GM18951 (cell line): Measurements from ENCODE around the gene LARP4B.

Experiments used
- POLR2A ChIP-seq: IDR thresholded peaks from 4 replicates; pipeline ENCODE4 v1.6.1; 2011; ENCODE audit warnings: mild to moderate bottlenecking; ENCODE audit not compliant: insufficient read length, insufficient read depth; ENCODE audit errors: extremely low read depth
- in situ Hi-C: fragments of 300-500 bp; cut with MboI; formaldehyde crosslinking; loops from one replicate; pipeline ENCODE4 v1.12.0; 2022; ENCODE audit warnings: low sequenced_read_pairs, mixed read lengths, inconsistent platforms; ENCODE audit not compliant: unreplicated experiment

Gene LARP4B

GRCh38 chr10:843703-844102 lies 87.8 kb downstream of the LARP4B start:
- no peak for TF ChIP-seq POLR2A
- in situ Hi-C loops: no loop called here

- no peak for TF ChIP-seq POLR2A
- in situ Hi-C loops: no loop called here
Observed at GRCh38 chr10:842795-843194, 88.7 kb downstream of the LARP4B start.

GRCh38 chr10:841535-841934 lies 90.0 kb downstream of the LARP4B start:
- TF ChIP-seq POLR2A: no peak
- in situ Hi-C loops: no loop called here

GRCh38 chr10:839550-840205 lies 91.8 kb downstream of the LARP4B start:
- in situ Hi-C loops: no loop called here
- TF ChIP-seq POLR2A: no peak

- in situ Hi-C loops: no loop called here
- no peak for TF ChIP-seq POLR2A
Observed at GRCh38 chr10:836782-837181, 94.7 kb downstream of the LARP4B start.

GRCh38 chr10:834493-834892 lies 97.0 kb downstream of the LARP4B start:
- in situ Hi-C loops: no loop called here
- no peak for TF ChIP-seq POLR2A

GRCh38 chr10:829241-829640 lies 102.3 kb downstream of the LARP4B start:
- no peak for TF ChIP-seq POLR2A
- in situ Hi-C loops: no loop called here

GRCh38 chr10:828191-828590 lies 103.3 kb downstream of the LARP4B start:
- in situ Hi-C loops: no loop called here
- TF ChIP-seq POLR2A: no peak

GRCh38 chr10:824946-825345 lies 106.6 kb downstream of the LARP4B start:
- in situ Hi-C loops: no loop called here
- no peak for TF ChIP-seq POLR2A

GRCh38 chr10:824497-824896 lies 107.0 kb downstream of the LARP4B start:
- TF ChIP-seq POLR2A: no peak

GRCh38 chr10:822661-823367 lies 108.7 kb downstream of the LARP4B start:
- TF ChIP-seq POLR2A: no peak
- in situ Hi-C loops: no loop called here

More at GRCh38 chr10:824497-824896, 107.0 kb downstream of the LARP4B start:
- in situ Hi-C loops: no loop called here

- no peak for TF ChIP-seq POLR2A
- in situ Hi-C loops: no loop called here
Observed at GRCh38 chr10:822197-822596, 109.3 kb downstream of the LARP4B start.

- TF ChIP-seq POLR2A: no peak
- in situ Hi-C loops: no loop called here
Observed at GRCh38 chr10:821322-821721, 110.2 kb downstream of the LARP4B start.

- no peak for TF ChIP-seq POLR2A
Observed at GRCh38 chr10:819816-820215, 111.7 kb downstream of the LARP4B start.

GRCh38 chr10:819326-819725 lies 112.2 kb downstream of the LARP4B start:
- in situ Hi-C loops: no loop called here
- TF ChIP-seq POLR2A: no peak

More at GRCh38 chr10:819816-820215, 111.7 kb downstream of the LARP4B start:
- in situ Hi-C loops: no loop called here
